Right lobe of liver (tissue), 6 donors: ENCODE measurements around the gene ZNF670. TPM values are rescaled to one million over a fixed set of nuclear protein-coding genes. Genes with fewer than 3 reads are reported as not detected.
"Not testable (repeated sequence)": the region's sequence is repeated elsewhere in the genome, so short reads cannot be mapped to it uniquely, and the experiment has no call there.

Experiments
- ATAC-seq, 4 donors: fragments of 200-7000 bp; cut with Tn5 transposase; one replicate each; pipeline ENCODE4 v1.9.1; 2020; ENCODE audit warnings: mild to moderate bottlenecking in 4 of 4, moderate library complexity in 4 of 4
- DNase-seq, 3 donors: peaks; one replicate each; pipeline ENCODE4 v3.0.0-alpha.2; 2020
- H3K27ac ChIP-seq, 3 donors: fragments of 200-600 bp; one replicate each; pipeline ENCODE4 v1.8.0; 2022
- H3K27me3 ChIP-seq, 2 donors: fragments of 200-600 bp; one replicate each; pipeline ENCODE4 v1.8.0; 2022
- H3K36me3 ChIP-seq, 4 donors: fragments of 200-600 bp; sonication (generic) in 1 of 4; one replicate each; pipeline versions ENCODE4 v1.5.1 to v1.8.0; 2017 to 2022; ENCODE audit warnings: control low read depth in 1 of 4
- H3K4me1 ChIP-seq, 4 donors: fragments of 200-600 bp; sonication (generic) in 1 of 4; one replicate each; pipeline versions ENCODE4 v1.5.1 to v1.8.0; 2017 to 2022; ENCODE audit warnings: control low read depth in 1 of 4
- H3K4me3 ChIP-seq, 3 donors: fragments of 200-600 bp; one replicate each; pipeline ENCODE4 v1.8.0; 2022
- H3K9me3 ChIP-seq, 4 donors: fragments of 200-600 bp; sonication (generic) in 1 of 4; one replicate each; pipeline versions ENCODE4 v1.5.1 to v1.8.0; 2017 to 2022; ENCODE audit warnings: control low read depth in 1 of 4
- CTCF ChIP-seq, 4 donors: fragments of 200-600 bp in 3 of 4; fragments of 450-650 bp in 1 of 4; IDR thresholded peaks; one replicate each; pipeline versions ENCODE4 v1.5.1 to v1.8.0; 2016 to 2022; ENCODE audit warnings: antibody characterized with exemption in 4 of 4, mild to moderate bottlenecking in 2 of 4
- POLR2A ChIP-seq: fragments of 450-650 bp; IDR thresholded peaks from one replicate; pipeline ENCODE4 v1.6.1; 2017; ENCODE audit warnings: antibody characterized with exemption, mild to moderate bottlenecking
- WGBS: methylation state at CpG from one replicate; pipeline ENCODE4 v1.1.6; 2018; ENCODE audit warnings: low coverage, low lambda C conversion rate; ENCODE audit not compliant: insufficient coverage; ENCODE audit errors: missing lambda C conversion rate; 5-methylcytosine and 5-hydroxymethylcytosine counted together
- intact Hi-C, 2 donors: fragments of 100-400 bp; cut with DNase I; formaldehyde crosslinking; loops; one replicate each; pipeline versions ENCODE4 v1.11.2 to v1.14.1; 2022
- total RNA-seq, 6 experiments: library from RNA; depleted of rRNA in 2 of 6; stranded (reverse); fragments of >200 nt in 2 of 6; fragmentation: NEBNext Ultra II Directional in 3 of 6; extraction: Animal tissue kit (Norgen Biotek cat#: 25700) in 3 of 6; gene quantifications; one replicate each; pipeline versions ENCODE4 v1.1.0 to v1.2.4, GENCODE V29; 2016 to 2023
- donor health status: DM: no; HTN: yes; CAD: no.
- donor health status: DM: no; HTN: no; CAD: no.
- donor health status: DM: no; HTN: no; CAD: no.
- donor health status: DM: no; HTN: yes; CAD: no.
- donor health status: DM: no; HTN: yes; CAD: no.

ZNF670 gene
- total RNA-seq, 6 experiments from 2014 or later: 0.79 to 2.7 (median 1.5) TPM

- H3K4me3 ChIP-seq: no peak overlapping the region
- H3K27ac ChIP-seq: no peak overlapping the region
- 92% methylated on average over 6 of the region's 6 CpGs for WGBS
- no peak for ATAC-seq
- H3K27me3 ChIP-seq: no peaks in the 10 kb centered on the region
- peaks cover 0 to 14% (median 6%) of the 10 kb centered on the region in 4 donors for H3K36me3 ChIP-seq
- TF ChIP-seq POLR2A (no peak), CTCF (IDR thresholded peaks at IDR 0.05) (no peak)
- DNase-seq: no peak
- no peaks in the 10 kb centered on the region for H3K4me1 ChIP-seq
- intact Hi-C loops: loop anchor here in 1 of 2 donors (5.0 kb wide), 1 partner anchor 345 kb away; no protein-coding TSS in a partner anchor
- peaks cover 0 to 42% (median 12%) of the 10 kb centered on the region in 4 donors for H3K9me3 ChIP-seq
These were observed 40.9 kb downstream of the ZNF670 start for GRCh38 chr1:247037511-247038320.

- H3K27ac ChIP-seq, H3K4me1 ChIP-seq, ATAC-seq, H3K27me3 ChIP-seq, H3K4me3 ChIP-seq, intact Hi-C loops, H3K36me3 ChIP-seq, DNase-seq: not testable (repeated sequence)
- H3K9me3 ChIP-seq: peaks cover 0 to 19% (median 11%) of the 10 kb centered on the region in 4 donors
- no CpG with 5 or more reads among the region's 30 CpGs for WGBS
These were observed 46.3 kb downstream of the ZNF670 start for GRCh38 chr1:247032306-247032705.

Other genes with a start within 250 kb of the ZNF670 start
- 10 to 100 TPM; 10.3 to 23.4 (median 14.9) TPM for gene AHCTF1, start 146.9 kb downstream of the ZNF670 start, total RNA-seq
- gene ZNF695, start 70.8 kb downstream of the ZNF670 start, total RNA-seq: not detected
- gene ZNF669, start 25.5 kb upstream of the ZNF670 start, total RNA-seq: 1 to 10 TPM in 5 of 6 experiments, under 1 TPM in 1; 0.90 to 2.6 (median 1.5) TPM
- 10 to 100 TPM in 1 of 6 experiments, 1 to 10 TPM in 5; 5.4 to 13.8 (median 6.6) TPM for gene ZNF124, start 93.2 kb upstream of the ZNF670 start, total RNA-seq
- gene VN1R5, start 177.3 kb upstream of the ZNF670 start, total RNA-seq: not detected